Caco-2 (cell line): Measurements from ENCODE around the gene MT2A. TPM values are rescaled to one million over a fixed set of nuclear protein-coding genes. Genes with fewer than 3 reads are reported as not detected.

Experiments used
- BruUV-seq: library from RNA; stranded (reverse); fragments of 400-500 nt; replicated peaks from 2 replicates; lab custom pipeline; 2021; lab: Mats Ljungman, UMichigan
- CTCF ChIA-PET: fragments of 300-600 bp; sonication (Branson Sonifier 250); formaldehyde crosslinking; loops from one replicate; lab custom pipeline; 2022; ENCODE audit warnings: antibody characterized with exemption; lab: Charles Lee
- POLR2A ChIA-PET: fragments of 300-600 bp; sonication (Branson Sonifier 250); formaldehyde crosslinking; loops from one replicate; lab custom pipeline; 2022; ENCODE audit warnings: antibody characterized with exemption; lab: Charles Lee
- DNase-seq, 2 experiments: peaks; one replicate each; pipeline versions ENCODE4 v3.0.0 to v3.0.0-alpha.2; 2020 to 2022
- H3K27me3 ChIP-seq: replicated peaks from 2 replicates; pipeline ENCODE4 v1.6.0; 2011; ENCODE audit warnings: low read length; ENCODE audit not compliant: control insufficient read depth, insufficient read depth
- H3K36me3 ChIP-seq: 2 replicates; pipeline ENCODE4 v1.5.1; 2011; ENCODE audit warnings: low read length; ENCODE audit not compliant: control insufficient read depth, insufficient read depth
- H3K4me1 ChIP-seq: fragments of 250-450 bp; sonication (Bioruptor Pico); 2 replicates; pipeline ENCODE4 v1.5.1; 2020; ENCODE audit warnings: mild to moderate bottlenecking
- H3K4me3 ChIP-seq: 2 replicates; pipeline ENCODE4 v1.5.1; 2011; ENCODE audit warnings: low read depth, mild to moderate bottlenecking, control low read depth, low read length
- H3K9me3 ChIP-seq: fragments of 250-450 bp; sonication (Bioruptor Pico); 2 replicates; pipeline ENCODE4 v1.5.1; 2020; ENCODE audit warnings: mild to moderate bottlenecking, moderate library complexity
- H3K27ac Mint-ChIP-seq: one replicate; pipeline ENCODE4 v1.8.0; 2022; ENCODE audit warnings: mixed read lengths; ENCODE audit not compliant: unreplicated experiment
- H3K27me3 Mint-ChIP-seq: one replicate; pipeline ENCODE4 v1.8.0; 2022; ENCODE audit warnings: mixed read lengths; ENCODE audit not compliant: insufficient read depth, unreplicated experiment
- H3K36me3 Mint-ChIP-seq: one replicate; pipeline ENCODE4 v1.8.0; 2022; ENCODE audit warnings: mild to moderate bottlenecking, mixed read lengths; ENCODE audit not compliant: insufficient read depth, unreplicated experiment
- H3K4me1 Mint-ChIP-seq: one replicate; pipeline ENCODE4 v1.8.0; 2022; ENCODE audit warnings: low read depth, mixed read lengths; ENCODE audit not compliant: unreplicated experiment
- H3K4me3 Mint-ChIP-seq: one replicate; pipeline ENCODE4 v1.8.0; 2022; ENCODE audit warnings: mild to moderate bottlenecking, moderate library complexity, mixed read lengths; ENCODE audit not compliant: unreplicated experiment
- H3K9me3 Mint-ChIP-seq: one replicate; pipeline ENCODE4 v1.8.0; 2022; ENCODE audit warnings: mixed read lengths; ENCODE audit not compliant: unreplicated experiment
- CTCF ChIP-seq, 2 experiments: fragments of 200-600 bp in 1 of 2; IDR thresholded peaks; 1 replicate in 1 of 2; 2 replicates in 1 of 2; pipeline versions ENCODE4 v1.5.1 to v1.8.0; 2011 to 2022; ENCODE audit warnings: antibody characterized with exemption in 1 of 2, control low read depth in 1 of 2, inconsistent platforms in 1 of 2, low read depth in 1 of 2, low read length in 1 of 2, mild to moderate bottlenecking in 1 of 2, moderate library complexity in 1 of 2; ENCODE audit not compliant: insufficient read depth in 1 of 2, severe bottlenecking in 1 of 2, unreplicated experiment in 1 of 2
- intact Hi-C: fragments of 100-400 bp; cut with micrococcal nuclease; formaldehyde crosslinking; loops from one replicate; pipeline ENCODE4 v1.10.0; 2022; ENCODE audit not compliant: unreplicated experiment
- total RNA-seq: library from RNA; stranded (reverse); gene quantifications from 2 replicates; pipeline ENCODE4 v1.2.3, GENCODE V29; 2022

The MT2A gene
- total RNA-seq, 1 experiment from 2014 or later: 10.5 TPM

- ChIA-PET POLR2A (no interaction called here), CTCF (no interaction called here)
- H3K4me3 ChIP-seq: no peak within 1 kb of the TSS
- H3K36me3 ChIP-seq: no peaks in the 10 kb centered on the region
- peaks cover 3% of the 10 kb centered on the region; the same call in 1 of the 2 replicates for H3K9me3 ChIP-seq
- no TSS peak for BruUV-seq
- no peak within 1 kb of the TSS for H3K27ac Mint-ChIP-seq
- H3K4me1 ChIP-seq: no peaks in the 10 kb centered on the region
- DNase-seq: no peak
- peaks cover 18% of the 10 kb centered on the region for H3K27me3 Mint-ChIP-seq
- peak within 1 kb of the TSS; percentile 48 for H3K4me3 Mint-ChIP-seq
- H3K27me3 ChIP-seq: no peaks in the 10 kb centered on the region
- no peak for TF ChIP-seq CTCF (IDR thresholded peaks at IDR 0.05; ENCODE audit: insufficient read depth in 1 of 2, low read depth in 1 of 2, low read length in 1 of 2, severe bottlenecking in 1 of 2, unreplicated experiment in 1 of 2)
- no peaks in the 10 kb centered on the region for H3K36me3 Mint-ChIP-seq
- H3K4me1 Mint-ChIP-seq: no peaks in the 10 kb centered on the region
- H3K9me3 Mint-ChIP-seq: no peaks in the 10 kb centered on the region
- intact Hi-C loops: no loop called here
These were observed 19.0 kb upstream of the MT2A start, which contains the start of gene MT3 for GRCh38 chr16:56589141-56590039. Gene MT3 (plus strand): TSS chr16:56589528. CDS start chr16:56589591, 63 bp downstream.

- H3K9me3 Mint-ChIP-seq: no peaks in the 10 kb centered on the region
- Histone ChIP-seq H3K36me3 (no peaks in the 10 kb centered on the region), H3K4me3 (no peak overlapping the region), H3K4me1 (no peaks in the 10 kb centered on the region), H3K27me3 (no peaks in the 10 kb centered on the region), H3K9me3 (peaks cover 5% of the 10 kb centered on the region; the same call in 1 of the 2 replicates)
- no peaks in the 10 kb centered on the region for H3K36me3 Mint-ChIP-seq
- H3K4me3 Mint-ChIP-seq: no peak overlapping the region
- no TSS peak for BruUV-seq
- no peaks in the 10 kb centered on the region for H3K4me1 Mint-ChIP-seq
- no peak overlapping the region for H3K27ac Mint-ChIP-seq
- H3K27me3 Mint-ChIP-seq: peaks cover 18% of the 10 kb centered on the region
- DNase-seq: no peak
- TF ChIP-seq CTCF (IDR thresholded peaks at IDR 0.05; ENCODE audit: insufficient read depth in 1 of 2, low read depth in 1 of 2, low read length in 1 of 2, severe bottlenecking in 1 of 2, unreplicated experiment in 1 of 2): no peak
- intact Hi-C loops: no loop called here
- POLR2A ChIA-PET: no interaction called here
- CTCF ChIA-PET: interaction anchor here (0.7 to 1.8 kb wide), 3 partner anchors 9 to 111 kb away, joined by 3 to 4 read pairs (median 3); no protein-coding TSS in a partner anchor
These were observed 16.9 kb upstream of the MT2A start for GRCh38 chr16:56591377-56592060.

GRCh38 chr16:56593573-56594291, 14.7 kb upstream of the MT2A start:
- no TSS peak for BruUV-seq
- H3K27ac Mint-ChIP-seq: no peak overlapping the region
- ChIA-PET POLR2A (no interaction called here), CTCF (no interaction called here)
- no peaks in the 10 kb centered on the region for H3K36me3 Mint-ChIP-seq
- H3K4me1 Mint-ChIP-seq: no peaks in the 10 kb centered on the region
- TF ChIP-seq CTCF (IDR thresholded peaks at IDR 0.05; ENCODE audit: insufficient read depth in 1 of 2, low read depth in 1 of 2, low read length in 1 of 2, severe bottlenecking in 1 of 2, unreplicated experiment in 1 of 2): no peak
- Histone ChIP-seq H3K4me3 (no peak overlapping the region), H3K36me3 (no peaks in the 10 kb centered on the region), H3K27me3 (no peaks in the 10 kb centered on the region), H3K9me3 (peaks cover 5% of the 10 kb centered on the region; the same call in 1 of the 2 replicates), H3K4me1 (no peaks in the 10 kb centered on the region)
- H3K27me3 Mint-ChIP-seq: peaks cover 13% of the 10 kb centered on the region
- no peak overlapping the region for H3K4me3 Mint-ChIP-seq
- no peaks in the 10 kb centered on the region for H3K9me3 Mint-ChIP-seq
- DNase-seq: no peak
- intact Hi-C loops: no loop called here
